HG03520 (cell line): Measurements from ENCODE around the gene PPP1R16B.
"Not testable (repeated sequence)": the region's sequence is repeated elsewhere in the genome, so short reads cannot be mapped to it uniquely, and the experiment has no call there.

Source experiments
- ATAC-seq: cut with Tn5 transposase; IDR thresholded peaks from one replicate; pipeline ENCODE4 v1.9.1; 2021; ENCODE audit warnings: mild to moderate bottlenecking, moderate library complexity; ENCODE audit not compliant: unreplicated experiment

Gene PPP1R16B

GRCh38 chr20:38791291-38791690 lies 14.2 kb upstream of the PPP1R16B start:
- ATAC-seq: no peak

- no peak for ATAC-seq
Measured at GRCh38 chr20:38791940-38792339, 13.6 kb upstream of the PPP1R16B start.

- ATAC-seq: not testable (repeated sequence)
Measured at GRCh38 chr20:38794057-38794456, 11.4 kb upstream of the PPP1R16B start.

- no peak for ATAC-seq
Measured at GRCh38 chr20:38798266-38798665, 7.2 kb upstream of the PPP1R16B start.

DNA sequence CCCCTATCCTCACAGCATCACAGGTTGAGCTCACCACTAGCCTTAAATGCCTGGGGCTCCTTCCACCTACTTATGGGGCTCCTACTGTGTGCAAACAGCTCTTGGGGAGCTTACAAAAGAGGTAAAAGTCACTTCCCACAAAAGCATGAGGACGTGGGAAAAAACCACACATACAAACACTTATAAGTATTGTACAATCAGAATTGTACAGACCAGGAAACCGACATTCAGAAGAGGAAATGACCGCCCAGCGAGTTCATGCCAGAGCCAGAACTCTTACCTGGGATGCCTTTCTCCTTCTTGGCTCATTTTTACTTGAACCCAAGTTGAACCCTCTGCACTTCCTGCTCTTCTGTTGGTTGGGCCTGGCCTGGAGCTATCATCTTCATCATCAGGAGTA lies 6.3 kb upstream of the PPP1R16B start:
- ATAC-seq: no peak

GRCh38 chr20:38800882-38801281 lies 4.6 kb upstream of the PPP1R16B start:
- no peak for ATAC-seq

DNA sequence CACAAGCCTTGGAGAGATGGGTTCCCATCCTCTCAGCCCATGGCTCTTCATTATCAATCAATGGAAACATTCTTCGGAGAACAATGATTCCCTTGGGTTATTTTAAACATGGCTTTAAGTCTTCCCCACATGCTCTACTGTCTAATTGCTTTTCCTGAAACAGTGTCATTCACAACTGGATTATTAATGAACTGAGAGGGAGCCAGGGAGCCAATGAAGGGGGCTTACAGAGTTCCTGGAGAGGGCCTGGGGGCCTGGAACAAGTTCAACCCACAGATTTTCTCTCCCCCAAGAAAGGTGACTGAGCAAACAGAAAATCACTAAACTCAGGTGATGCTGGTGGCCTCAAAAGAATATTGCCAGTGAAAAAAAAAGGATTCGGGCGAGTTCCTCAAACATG lies 1.3 kb upstream of the PPP1R16B start:
- ATAC-seq: no peak

GRCh38 chr20:38804682-38805501 lies 605 bp upstream of the PPP1R16B start:
- ATAC-seq: peak; percentile 34

- no peak for ATAC-seq
Measured at GRCh38 chr20:38805958-38806854, 709 bp downstream of the PPP1R16B start.

GRCh38 chr20:38806855-38807655 lies 1.6 kb downstream of the PPP1R16B start:
- ATAC-seq: no peak

GRCh38 chr20:38809942-38810341 lies 4.4 kb downstream of the PPP1R16B start:
- ATAC-seq: no peak

DNA sequence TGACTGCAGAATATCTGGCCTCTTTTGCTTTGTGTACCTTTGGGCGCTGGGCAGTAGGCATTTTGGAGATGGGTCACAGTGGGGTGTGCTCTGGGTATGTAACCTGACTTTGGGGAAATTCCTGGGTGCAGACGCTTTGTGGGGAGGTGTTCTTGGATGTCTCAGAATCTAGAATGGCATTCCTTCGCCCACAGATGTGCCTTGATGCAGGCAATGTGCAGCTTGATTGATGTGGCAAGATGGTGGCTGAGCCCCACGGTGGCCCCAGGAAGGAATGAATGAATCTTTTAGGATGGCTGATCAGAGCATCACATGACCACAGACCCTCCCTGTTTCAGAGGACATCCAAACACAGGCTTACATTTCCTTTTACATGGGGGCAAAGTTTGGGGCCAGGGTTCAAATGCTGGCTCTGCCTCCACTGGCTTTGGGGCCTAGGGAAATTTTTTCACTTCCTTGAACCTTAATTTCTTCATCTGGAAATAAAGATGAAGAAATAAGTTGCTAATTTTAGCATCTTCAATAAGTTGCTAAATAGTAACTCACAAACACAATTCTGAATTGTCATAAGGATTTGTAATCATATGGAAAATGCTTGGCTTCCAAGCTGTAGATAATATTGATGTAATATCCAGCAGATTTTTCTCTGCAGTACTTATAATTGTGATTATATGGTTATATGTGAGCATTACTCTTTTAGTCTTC lies 5.6 kb downstream of the PPP1R16B start:
- ATAC-seq: no peak

DNA sequence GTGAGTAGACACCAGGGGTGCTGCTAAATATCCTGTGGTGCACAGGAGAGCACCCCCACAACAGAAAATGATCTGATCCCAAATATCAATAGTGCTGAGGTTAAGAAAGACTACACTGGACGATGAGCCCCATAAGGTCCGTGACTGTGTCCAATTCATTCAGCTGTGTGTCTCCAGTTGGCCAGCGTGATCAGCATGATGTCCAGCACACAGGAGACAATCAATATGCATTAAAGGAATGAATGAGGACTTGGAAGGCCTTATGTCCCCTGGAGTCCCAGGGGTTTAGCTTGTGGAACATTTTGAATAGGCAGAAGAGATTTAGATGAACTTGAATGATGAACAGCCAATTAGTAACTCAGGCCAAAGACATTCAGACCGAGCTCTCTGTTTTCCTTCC lies 6.3 kb downstream of the PPP1R16B start:
- no peak for ATAC-seq

GRCh38 chr20:38812182-38812581 lies 6.7 kb downstream of the PPP1R16B start:
- ATAC-seq: no peak

GRCh38 chr20:38812709-38813573 lies 7.4 kb downstream of the PPP1R16B start:
- ATAC-seq: no peak

GRCh38 chr20:38813574-38813962 lies 8.1 kb downstream of the PPP1R16B start:
- ATAC-seq: not testable (repeated sequence)

DNA sequence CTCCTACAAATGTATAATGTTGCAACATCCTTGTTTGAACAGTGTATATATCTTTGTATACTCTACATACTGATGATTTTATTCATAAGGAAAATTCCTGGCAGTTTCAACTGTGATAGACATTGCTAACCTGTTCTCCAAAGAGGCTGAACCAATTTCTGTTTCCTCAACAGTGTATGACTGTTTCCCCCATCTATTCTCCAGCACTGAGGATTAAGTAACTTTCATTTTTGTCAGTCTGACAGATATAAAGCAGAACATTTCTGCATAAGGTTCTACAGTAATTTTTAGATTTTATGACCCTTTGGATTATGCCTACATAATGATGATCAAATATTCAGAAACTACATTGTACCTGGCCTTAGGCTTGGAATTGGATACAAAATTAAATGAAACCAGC lies 9.9 kb downstream of the PPP1R16B start:
- no peak for ATAC-seq

- ATAC-seq: no peak
Measured at GRCh38 chr20:38818113-38819065, 12.9 kb downstream of the PPP1R16B start.

DNA sequence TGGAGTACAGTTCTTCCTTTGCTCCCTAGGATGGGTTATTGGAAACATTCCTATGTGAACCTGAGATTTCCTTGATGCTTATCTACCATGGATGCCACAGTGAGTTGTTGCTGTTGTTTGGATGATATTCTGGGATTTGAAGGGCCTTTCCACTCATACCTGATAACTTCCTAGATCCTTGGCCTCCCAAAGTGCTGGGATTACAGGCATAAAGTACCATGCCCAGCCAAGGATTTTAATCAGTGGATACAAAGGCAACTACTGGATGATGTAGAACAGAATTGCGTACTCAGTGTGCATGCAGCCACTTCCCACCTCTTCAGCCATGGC lies 20.0 kb downstream of the PPP1R16B start:
- ATAC-seq: no peak
